Smooth muscle cell (in vitro differentiated cells): Measurements from ENCODE around the gene OR51B2. TPM values are rescaled to one million over a fixed set of nuclear protein-coding genes. Genes with fewer than 3 reads are reported as not detected.
A peak's percentile ranks its signal among the peaks of the same experiment; 100 is the strongest.

Source experiments
- DNase-seq: peaks from one replicate; lab custom pipeline; 2025; ENCODE audit not compliant: unreplicated experiment; lab: John Stamatoyannopoulos, UW
- H2AFZ ChIP-seq: fragments of 200-600 bp; sonication (generic); 2 replicates; pipeline ENCODE4 v1.6.0; 2016; ENCODE audit warnings: antibody characterized with exemption, low read depth, mild to moderate bottlenecking
- H3F3A ChIP-seq: fragments of 200-600 bp; sonication (generic); 2 replicates; pipeline ENCODE4 v1.6.0; 2017; ENCODE audit warnings: antibody characterized with exemption, low read depth
- H3K27ac ChIP-seq: fragments of 200-600 bp; sonication (generic); 2 replicates; pipeline ENCODE4 v1.5.1; 2016; ENCODE audit warnings: low read depth, mild to moderate bottlenecking
- H3K27me3 ChIP-seq: fragments of 200-600 bp; sonication (generic); 2 replicates; pipeline ENCODE4 v1.6.1; 2016; ENCODE audit warnings: low read depth, mild to moderate bottlenecking
- H3K36me3 ChIP-seq: fragments of 200-600 bp; sonication (generic); 2 replicates; pipeline ENCODE4 v1.5.1; 2016; ENCODE audit warnings: low read depth
- H3K4me1 ChIP-seq: fragments of 200-600 bp; sonication (generic); 2 replicates; pipeline ENCODE4 v1.5.1; 2016; ENCODE audit warnings: low read depth
- H3K4me2 ChIP-seq: fragments of 200-600 bp; sonication (generic); 2 replicates; pipeline ENCODE4 v1.6.0; 2016; ENCODE audit warnings: mild to moderate bottlenecking
- H3K4me3 ChIP-seq: fragments of 200-600 bp; sonication (generic); 2 replicates; pipeline ENCODE4 v1.5.1; 2016; ENCODE audit warnings: mild to moderate bottlenecking
- H3K79me2 ChIP-seq: fragments of 200-600 bp; sonication (generic); 2 replicates; pipeline ENCODE4 v1.6.0; 2016; ENCODE audit warnings: low read depth, mild to moderate bottlenecking
- H3K9ac ChIP-seq: fragments of 200-600 bp; sonication (generic); 2 replicates; pipeline ENCODE4 v1.6.0; 2016; ENCODE audit warnings: low read depth
- H3K9me3 ChIP-seq: fragments of 200-600 bp; sonication (generic); replicated peaks from 2 replicates; pipeline ENCODE4 v1.5.1; 2016; ENCODE audit warnings: low read depth
- H4K20me1 ChIP-seq: fragments of 200-600 bp; sonication (generic); 2 replicates; pipeline ENCODE4 v1.6.0; 2016; ENCODE audit warnings: low read depth
- CTCF ChIP-seq: fragments of 200-600 bp; sonication (generic); IDR thresholded peaks from 2 replicates; pipeline ENCODE4 v1.5.1; 2017; ENCODE audit warnings: borderline replicate concordance, mild to moderate bottlenecking, antibody characterized with exemption; ENCODE audit not compliant: insufficient read depth, poor library complexity, severe bottlenecking
- WGBS: methylation state at CpG from one replicate; pipeline ENCODE4 v1.1.7; 2016; ENCODE audit warnings: low lambda C conversion rate; 5-methylcytosine and 5-hydroxymethylcytosine counted together
- polyA plus RNA-seq: library from polyadenylated mRNA; unstranded; fragments of >200 nt; fragmentation: Nextera tagmentation; extraction: Ambion mirVana; gene quantifications from 2 replicates; pipeline ENCODE4 v1.2.1, GENCODE V29; 2016
- total RNA-seq: library from RNA; depleted of rRNA; stranded (reverse); fragments of >200 nt; gene quantifications from 2 replicates; pipeline ENCODE4 v1.2.3, GENCODE V29; 2014

Gene OR51B2
- total and polyA plus RNA-seq, 2 experiments from 2014 or later, result not detected

GRCh38 chr11:5283086-5283485 is 41.0 kb downstream of the OR51B2 start:
- no peak overlapping the region for H3K27ac ChIP-seq
- no peaks in the 10 kb centered on the region for H4K20me1 ChIP-seq
- H2AFZ ChIP-seq, result no peak overlapping the region
- TF ChIP-seq CTCF, result no peak
- no peak overlapping the region for H3K9ac ChIP-seq
- no peaks in the 10 kb centered on the region for H3K79me2 ChIP-seq
- no peak for DNase-seq
- H3K9me3 ChIP-seq, result no peaks in the 10 kb centered on the region
- H3K4me1 ChIP-seq, result no peaks in the 10 kb centered on the region
- no peak overlapping the region for H3K4me3 ChIP-seq
- no peaks in the 10 kb centered on the region for H3F3A ChIP-seq
- H3K4me2 ChIP-seq, result no peak overlapping the region
- 95% methylated on average over 3 of the region's 3 CpGs for WGBS
- no peaks in the 10 kb centered on the region for H3K27me3 ChIP-seq
- no peaks in the 10 kb centered on the region for H3K36me3 ChIP-seq

DNA sequence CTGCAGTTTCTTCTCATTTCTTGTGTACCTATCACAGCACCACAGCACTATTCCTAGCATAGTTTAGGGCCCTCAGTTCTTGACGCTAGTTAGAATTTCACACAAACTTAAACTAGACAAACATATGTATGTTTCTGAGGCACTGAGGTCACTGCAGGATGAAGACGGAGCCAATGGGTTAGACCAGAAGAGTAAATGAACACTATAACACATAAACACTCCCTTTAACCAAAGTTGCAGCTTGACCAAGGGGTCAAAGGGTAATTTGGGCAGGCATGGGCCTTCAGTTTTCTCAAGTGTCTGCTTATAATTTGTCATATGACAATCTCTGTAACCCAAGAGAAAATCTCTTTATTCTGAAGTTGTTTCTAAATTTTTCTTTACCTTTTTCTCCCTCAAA is 41.5 kb downstream of the OR51B2 start:
- DNase-seq, result no peak
- WGBS, result 95% methylated on average over 2 of the region's 2 CpGs
- H3K27ac ChIP-seq, result no peak overlapping the region
- H3F3A ChIP-seq, result no peaks in the 10 kb centered on the region
- H3K27me3 ChIP-seq, result no peaks in the 10 kb centered on the region
- H3K9ac ChIP-seq, result no peak overlapping the region
- TF ChIP-seq CTCF, result no peak
- no peaks in the 10 kb centered on the region for H3K79me2 ChIP-seq
- H3K9me3 ChIP-seq, result no peaks in the 10 kb centered on the region
- no peak overlapping the region for H2AFZ ChIP-seq
- H3K4me1 ChIP-seq, result no peaks in the 10 kb centered on the region
- no peaks in the 10 kb centered on the region for H4K20me1 ChIP-seq
- no peak overlapping the region for H3K4me3 ChIP-seq
- no peak overlapping the region for H3K4me2 ChIP-seq
- no peaks in the 10 kb centered on the region for H3K36me3 ChIP-seq

- Histone ChIP-seq H3K36me3 (no peaks in the 10 kb centered on the region), H3K4me1 (no peaks in the 10 kb centered on the region), H3K4me2 (no peak overlapping the region), H4K20me1 (no peaks in the 10 kb centered on the region), H3K4me3 (no peak overlapping the region), H3K27me3 (no peaks in the 10 kb centered on the region), H3K27ac (no peak overlapping the region), H3K9ac (no peak overlapping the region), H3K9me3 (no peaks in the 10 kb centered on the region), H2AFZ (no peak overlapping the region), H3K79me2 (no peaks in the 10 kb centered on the region), H3F3A (no peaks in the 10 kb centered on the region)
- no peak for DNase-seq
- TF ChIP-seq CTCF, result no peak
These were observed 42.5 kb downstream of the OR51B2 start for GRCh38 chr11:5281596-5281995.

DNA sequence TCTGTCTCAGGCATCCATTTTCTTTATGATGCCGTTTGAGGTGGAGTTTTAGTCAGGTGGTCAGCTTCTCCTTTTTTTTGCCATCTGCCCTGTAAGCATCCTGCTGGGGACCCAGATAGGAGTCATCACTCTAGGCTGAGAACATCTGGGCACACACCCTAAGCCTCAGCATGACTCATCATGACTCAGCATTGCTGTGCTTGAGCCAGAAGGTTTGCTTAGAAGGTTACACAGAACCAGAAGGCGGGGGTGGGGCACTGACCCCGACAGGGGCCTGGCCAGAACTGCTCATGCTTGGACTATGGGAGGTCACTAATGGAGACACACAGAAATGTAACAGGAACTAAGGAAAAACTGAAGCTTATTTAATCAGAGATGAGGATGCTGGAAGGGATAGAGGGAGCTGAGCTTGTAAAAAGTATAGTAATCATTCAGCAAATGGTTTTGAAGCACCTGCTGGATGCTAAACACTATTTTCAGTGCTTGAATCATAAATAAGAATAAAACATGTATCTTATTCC is 43.5 kb downstream of the OR51B2 start:
- peak; percentile 7 for DNase-seq
- Histone ChIP-seq H3K79me2 (no peaks in the 10 kb centered on the region), H3K9me3 (no peaks in the 10 kb centered on the region), H2AFZ (no peak overlapping the region), H3F3A (no peaks in the 10 kb centered on the region), H4K20me1 (no peaks in the 10 kb centered on the region), H3K27ac (peak overlapping the region; percentile 4), H3K27me3 (no peaks in the 10 kb centered on the region), H3K4me2 (no peak overlapping the region), H3K36me3 (no peaks in the 10 kb centered on the region), H3K4me3 (no peak overlapping the region), H3K9ac (no peak overlapping the region), H3K4me1 (no peaks in the 10 kb centered on the region)
- no peak for TF ChIP-seq CTCF
- 39% methylated on average over 3 of the region's 3 CpGs for WGBS
